Neutrophil (primary cell): Measurements from ENCODE around the gene PCDHA7.
"Not testable (repeated sequence)": the region's sequence is repeated elsewhere in the genome, so short reads cannot be mapped to it uniquely, and the experiment has no call there.

ENCODE experiments used
- H3K27ac ChIP-seq: fragments of 200-600 bp; sonication (generic); 2 replicates; pipeline ENCODE4 v1.5.1; 2016; ENCODE audit warnings: mild to moderate bottlenecking, moderate library complexity
- H3K27me3 ChIP-seq: fragments of 200-600 bp; sonication (generic); 2 replicates; pipeline ENCODE4 v1.6.0; 2016; ENCODE audit warnings: mild to moderate bottlenecking
- H3K36me3 ChIP-seq: fragments of 200-600 bp; sonication (generic); 2 replicates; pipeline ENCODE4 v1.5.1; 2017
- H3K4me1 ChIP-seq, 2 experiments: fragments of 200-600 bp in 1 of 2; sonication (generic) in 1 of 2; 1 replicate in 1 of 2; 2 replicates in 1 of 2; pipeline versions ENCODE4 v1.5.1 to v1.6.1; 2013 to 2016; ENCODE audit warnings: low read depth in 1 of 2, low read length in 1 of 2, mild to moderate bottlenecking in 1 of 2, moderate library complexity in 1 of 2; ENCODE audit not compliant: control insufficient read depth in 1 of 2, insufficient read depth in 1 of 2
- H3K4me3 ChIP-seq, 2 experiments: fragments of 200-600 bp in 1 of 2; sonication (generic) in 1 of 2; 1 replicate in 1 of 2; 2 replicates in 1 of 2; pipeline ENCODE4 v1.5.1; 2013 to 2016; ENCODE audit warnings: low read depth in 1 of 2, low read length in 1 of 2, mild to moderate bottlenecking in 1 of 2, moderate library complexity in 1 of 2
- H3K9me3 ChIP-seq: fragments of 200-600 bp; sonication (generic); 2 replicates; pipeline ENCODE4 v1.5.1; 2016
- TF ChIP-seq, protein P1 (sequence below): fragments of 200-600 bp; sonication (generic); IDR thresholded peaks from 2 replicates; pipeline ENCODE4 v1.5.1; 2016; ENCODE audit warnings: antibody characterized with exemption

The PCDHA7 gene

DNA sequence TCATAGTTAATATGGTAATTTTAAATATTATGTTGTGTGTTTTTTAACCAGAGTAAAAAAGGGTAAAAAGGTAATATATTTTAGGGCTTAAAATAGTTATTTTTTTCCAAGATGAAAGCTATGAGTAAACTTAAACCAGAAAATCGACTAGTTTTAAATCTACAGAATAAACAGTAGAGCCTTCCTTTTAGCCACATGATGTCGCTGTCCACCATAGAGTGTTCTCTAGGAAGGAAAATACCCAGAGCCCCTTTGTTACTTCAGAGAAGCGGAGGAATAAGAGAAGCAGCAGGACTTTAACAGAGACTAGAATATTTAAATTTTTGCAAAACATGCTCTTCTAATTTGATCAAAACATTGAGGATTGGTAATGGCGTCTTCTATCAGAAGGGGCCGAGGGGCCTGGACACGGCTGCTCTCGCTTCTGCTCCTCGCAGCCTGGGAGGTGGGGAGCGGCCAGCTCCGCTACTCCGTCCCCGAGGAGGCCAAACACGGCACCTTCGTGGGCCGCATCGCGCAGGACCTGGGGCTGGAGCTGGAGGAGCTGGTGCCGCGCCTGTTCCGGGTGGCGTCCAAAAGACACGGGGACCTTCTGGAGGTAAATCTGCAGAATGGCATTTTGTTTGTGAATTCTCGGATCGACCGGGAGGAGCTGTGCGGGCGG is 39.3 kb upstream of the PCDHA7 start, which contains the start of gene PCDHA2:
Gene PCDHA2 (plus strand): TSS at position 258 of the 664 bp plus-strand sequence.
- Histone ChIP-seq H3K27ac (no peak within 1 kb of the TSS), H3K9me3 (peaks cover 61% of the 10 kb centered on the region), H3K4me1 (peaks cover 0 to 7% of the 10 kb centered on the region in 2 experiments), H3K4me3 (no peak within 1 kb of the TSS), H3K36me3 (no peaks in the 10 kb centered on the region), H3K27me3 (peaks cover 26% of the 10 kb centered on the region)
- TF ChIP-seq, protein P1, sequence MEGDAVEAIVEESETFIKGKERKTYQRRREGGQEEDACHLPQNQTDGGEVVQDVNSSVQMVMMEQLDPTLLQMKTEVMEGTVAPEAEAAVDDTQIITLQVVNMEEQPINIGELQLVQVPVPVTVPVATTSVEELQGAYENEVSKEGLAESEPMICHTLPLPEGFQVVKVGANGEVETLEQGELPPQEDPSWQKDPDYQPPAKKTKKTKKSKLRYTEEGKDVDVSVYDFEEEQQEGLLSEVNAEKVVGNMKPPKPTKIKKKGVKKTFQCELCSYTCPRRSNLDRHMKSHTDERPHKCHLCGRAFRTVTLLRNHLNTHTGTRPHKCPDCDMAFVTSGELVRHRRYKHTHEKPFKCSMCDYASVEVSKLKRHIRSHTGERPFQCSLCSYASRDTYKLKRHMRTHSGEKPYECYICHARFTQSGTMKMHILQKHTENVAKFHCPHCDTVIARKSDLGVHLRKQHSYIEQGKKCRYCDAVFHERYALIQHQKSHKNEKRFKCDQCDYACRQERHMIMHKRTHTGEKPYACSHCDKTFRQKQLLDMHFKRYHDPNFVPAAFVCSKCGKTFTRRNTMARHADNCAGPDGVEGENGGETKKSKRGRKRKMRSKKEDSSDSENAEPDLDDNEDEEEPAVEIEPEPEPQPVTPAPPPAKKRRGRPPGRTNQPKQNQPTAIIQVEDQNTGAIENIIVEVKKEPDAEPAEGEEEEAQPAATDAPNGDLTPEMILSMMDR, result no peak

DNA sequence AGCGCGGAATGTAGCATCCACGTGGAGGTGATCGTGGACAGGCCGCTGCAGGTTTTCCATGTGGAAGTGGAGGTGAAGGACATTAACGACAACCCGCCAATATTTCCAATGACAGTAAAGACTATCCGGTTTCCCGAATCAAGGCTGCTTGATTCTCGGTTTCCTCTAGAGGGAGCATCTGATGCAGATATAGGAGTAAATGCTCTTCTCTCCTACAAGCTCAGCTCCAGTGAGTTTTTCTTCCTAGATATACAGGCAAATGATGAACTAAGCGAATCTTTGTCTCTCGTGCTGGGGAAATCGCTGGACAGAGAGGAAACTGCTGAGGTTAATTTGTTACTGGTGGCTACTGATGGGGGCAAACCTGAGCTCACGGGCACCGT is 38.8 kb upstream of the PCDHA7 start:
- Histone ChIP-seq H3K27ac (no peak overlapping the region), H3K27me3 (peaks cover 26% of the 10 kb centered on the region), H3K9me3 (peaks cover 58% of the 10 kb centered on the region), H3K36me3 (no peaks in the 10 kb centered on the region), H3K4me1 (peaks cover 0 to 7% of the 10 kb centered on the region in 2 experiments), H3K4me3 (no peak overlapping the region)
- TF ChIP-seq, protein P1, result no peak

DNA sequence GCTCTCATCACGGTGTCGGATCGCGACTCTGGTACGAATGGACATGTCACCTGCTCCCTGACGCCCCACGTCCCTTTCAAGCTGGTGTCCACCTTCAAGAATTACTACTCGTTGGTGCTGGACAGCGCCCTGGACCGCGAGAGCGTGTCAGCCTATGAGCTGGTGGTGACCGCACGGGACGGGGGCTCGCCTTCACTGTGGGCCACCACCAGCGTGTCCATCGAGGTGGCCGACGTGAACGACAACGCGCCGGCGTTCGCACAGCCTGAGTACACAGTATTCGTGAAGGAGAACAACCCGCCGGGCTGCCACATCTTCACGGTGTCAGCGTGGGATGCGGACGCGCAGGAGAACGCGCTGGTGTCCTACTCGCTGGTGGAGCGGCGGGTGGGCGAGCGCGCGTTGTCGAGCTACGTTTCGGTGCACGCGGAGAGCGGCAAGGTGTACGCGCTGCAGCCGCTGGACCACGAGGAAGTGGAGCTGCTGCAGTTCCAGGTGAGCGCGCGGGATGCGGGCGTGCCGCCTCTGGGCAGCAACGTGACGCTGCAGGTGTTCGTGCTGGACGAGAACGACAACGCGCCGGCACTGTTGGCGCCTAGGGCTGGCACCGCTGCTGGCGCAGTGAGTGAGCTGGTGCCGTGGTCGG is 37.9 kb upstream of the PCDHA7 start:
- not testable (repeated sequence) for H3K4me3 ChIP-seq, H3K4me1 ChIP-seq, H3K27ac ChIP-seq, H3K36me3 ChIP-seq
- H3K9me3 ChIP-seq, result peaks cover 53% of the 10 kb centered on the region
- H3K27me3 ChIP-seq, result peaks cover 35% of the 10 kb centered on the region

DNA sequence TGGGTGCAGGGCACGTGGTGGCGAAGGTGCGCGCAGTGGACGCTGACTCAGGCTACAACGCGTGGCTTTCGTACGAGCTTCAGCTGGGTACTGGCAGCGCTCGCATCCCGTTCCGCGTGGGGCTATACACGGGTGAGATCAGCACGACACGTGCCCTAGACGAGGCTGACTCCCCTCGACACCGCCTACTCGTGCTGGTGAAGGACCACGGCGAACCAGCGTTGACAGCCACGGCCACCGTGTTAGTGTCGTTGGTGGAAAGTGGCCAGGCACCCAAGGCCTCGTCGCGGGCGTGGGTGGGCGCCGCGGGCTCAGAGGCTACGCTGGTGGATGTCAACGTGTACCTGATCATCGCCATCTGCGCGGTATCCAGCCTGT is 37.4 kb upstream of the PCDHA7 start:
- H3K27me3 ChIP-seq, result peaks cover 40% of the 10 kb centered on the region
- no peak overlapping the region for H3K4me3 ChIP-seq
- no peak overlapping the region for H3K27ac ChIP-seq
- TF ChIP-seq, protein P1, result no peak
- H3K9me3 ChIP-seq, result peaks cover 53% of the 10 kb centered on the region
- no peaks in the 10 kb centered on the region for H3K4me1 ChIP-seq
- H3K36me3 ChIP-seq, result no peaks in the 10 kb centered on the region

DNA sequence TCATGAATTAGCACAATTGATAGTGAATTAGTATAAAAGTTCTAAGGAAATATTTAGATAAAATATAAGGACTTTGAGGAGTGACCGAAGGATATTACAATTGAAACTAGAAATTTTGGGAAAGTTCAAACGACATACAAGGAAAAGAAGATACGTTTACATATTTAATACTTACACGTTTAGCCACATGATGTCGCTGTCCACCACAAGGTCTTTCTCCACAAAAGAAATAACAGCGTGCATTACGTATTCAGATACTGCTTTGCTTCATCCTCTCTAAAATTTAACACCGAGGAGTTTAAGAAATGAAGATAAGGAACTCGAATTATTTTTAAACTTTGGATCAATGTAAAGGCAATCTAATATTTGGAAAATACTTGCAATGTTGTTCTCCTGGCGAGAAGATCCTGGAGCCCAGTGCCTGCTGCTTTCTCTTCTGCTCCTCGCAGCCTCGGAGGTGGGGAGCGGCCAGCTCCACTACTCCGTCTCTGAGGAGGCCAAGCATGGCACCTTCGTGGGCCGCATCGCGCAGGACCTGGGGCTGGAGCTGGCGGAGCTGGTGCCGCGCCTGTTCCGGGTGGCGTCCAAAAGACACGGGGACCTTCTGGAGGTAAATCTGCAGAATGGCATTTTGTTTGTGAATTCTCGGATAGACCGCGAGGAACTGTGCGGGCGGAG is 33.1 kb upstream of the PCDHA7 start, which contains the start of gene PCDHA3:
Gene PCDHA3 (plus strand): TSS at position 242 of the 678 bp plus-strand sequence.
- Histone ChIP-seq H3K4me3 (no peak within 1 kb of the TSS), H3K27me3 (peaks cover 24% of the 10 kb centered on the region), H3K4me1 (no peaks in the 10 kb centered on the region), H3K27ac (no peak within 1 kb of the TSS), H3K9me3 (peaks cover 41% of the 10 kb centered on the region), H3K36me3 (no peaks in the 10 kb centered on the region)
- TF ChIP-seq, protein P1, result no peak

DNA sequence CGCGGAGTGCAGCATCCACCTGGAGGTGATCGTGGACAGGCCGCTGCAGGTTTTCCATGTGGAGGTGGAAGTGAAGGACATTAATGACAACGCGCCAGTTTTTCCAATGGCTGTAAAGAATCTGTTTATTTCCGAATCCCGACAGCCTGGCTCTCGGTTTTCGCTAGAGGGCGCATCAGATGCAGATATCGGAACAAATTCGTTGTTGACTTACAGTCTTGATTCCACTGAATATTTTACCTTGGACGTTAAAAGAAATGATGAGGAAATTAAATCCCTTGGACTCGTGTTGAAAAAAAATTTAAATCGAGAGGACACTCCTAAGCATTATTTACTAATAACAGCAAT is 32.6 kb upstream of the PCDHA7 start:
- Histone ChIP-seq H3K4me3 (no peak overlapping the region), H3K4me1 (no peaks in the 10 kb centered on the region), H3K36me3 (no peaks in the 10 kb centered on the region), H3K27me3 (peaks cover 24% of the 10 kb centered on the region), H3K27ac (no peak overlapping the region), H3K9me3 (peaks cover 36% of the 10 kb centered on the region)
- TF ChIP-seq, protein P1, result no peak

DNA sequence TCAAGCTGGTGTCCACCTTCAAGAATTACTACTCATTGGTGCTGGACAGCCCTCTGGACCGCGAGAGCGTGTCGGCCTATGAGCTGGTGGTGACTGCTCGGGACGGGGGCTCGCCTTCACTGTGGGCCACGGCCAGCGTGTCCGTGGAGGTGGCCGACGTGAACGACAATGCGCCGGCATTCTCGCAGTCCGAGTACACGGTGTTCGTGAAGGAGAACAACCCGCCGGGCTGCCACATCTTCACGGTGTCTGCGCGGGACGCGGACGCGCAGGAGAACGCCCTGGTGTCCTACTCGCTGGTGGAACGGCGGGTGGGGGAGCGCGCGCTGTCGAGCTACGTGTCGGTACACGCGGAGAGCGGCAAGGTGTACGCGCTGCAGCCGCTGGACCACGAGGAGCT is 31.7 kb upstream of the PCDHA7 start:
- not testable (repeated sequence) for H3K4me3 ChIP-seq, H3K36me3 ChIP-seq, H3K4me1 ChIP-seq, H3K27ac ChIP-seq
- Histone ChIP-seq H3K9me3 (peaks cover 30% of the 10 kb centered on the region), H3K27me3 (peaks cover 33% of the 10 kb centered on the region)
